IMR-90 (cell line): Measurements from ENCODE around the gene PLA2G2E. TPM values are rescaled to one million over a fixed set of nuclear protein-coding genes. Genes with fewer than 3 reads are reported as not detected.

Experiments
- ATAC-seq: fragments of 200-7000 bp; cut with Tn5 transposase; 2 replicates; pipeline ENCODE4 v1.9.1; 2020; ENCODE audit warnings: low read depth, mild to moderate bottlenecking, moderate library complexity
- BruUV-seq: library from RNA; stranded (reverse); fragments of 400-500 nt; replicated peaks from 2 replicates; lab custom pipeline; 2021; lab: Mats Ljungman, UMichigan
- CTCF ChIA-PET: fragments of 300-600 bp; formaldehyde crosslinking; extraction: SDS; loops from one replicate; lab custom pipeline; 2021; ENCODE audit warnings: antibody characterized with exemption; lab: Yijun Ruan, JAX
- POLR2A ChIA-PET: fragments of 300-600 bp; sonication (Branson Sonifier 250); formaldehyde crosslinking; loops from one replicate; lab custom pipeline; 2022; ENCODE audit warnings: antibody characterized with exemption; ENCODE audit not compliant: unreplicated experiment; lab: Charles Lee
- DNase-seq: peaks from one replicate; pipeline ENCODE4 v3.0.0; 2013
- H2AFZ ChIP-seq: replicated peaks from 2 replicates; pipeline ENCODE3; 2013; ENCODE audit warnings: low read length, mild to moderate bottlenecking; ENCODE audit not compliant: poor library complexity
- H2AK5ac ChIP-seq: 2 replicates; pipeline ENCODE4 v1.6.1; 2013; ENCODE audit warnings: low read depth, low read length, inconsistent platforms
- H2AK9ac ChIP-seq: replicated peaks from 2 replicates; pipeline ENCODE3; 2013; ENCODE audit warnings: mild to moderate bottlenecking, low read depth, low read length, moderate library complexity; ENCODE audit not compliant: poor library complexity
- H2BK120ac ChIP-seq: 2 replicates; pipeline ENCODE4 v1.6.1; 2013; ENCODE audit warnings: low read depth, low read length, inconsistent platforms
- H2BK15ac ChIP-seq: 3 replicates; pipeline ENCODE4 v1.6.1; 2013; ENCODE audit warnings: low read depth, low read length, inconsistent platforms
- H2BK20ac ChIP-seq: 2 replicates; pipeline ENCODE4 v1.6.1; 2013; ENCODE audit warnings: low read depth, mild to moderate bottlenecking, inconsistent platforms, low read length, moderate library complexity
- H2BK5ac ChIP-seq: 2 replicates; pipeline ENCODE4 v1.6.1; 2013; ENCODE audit warnings: mild to moderate bottlenecking, low read depth, low read length, inconsistent platforms; ENCODE audit not compliant: poor library complexity, severe bottlenecking
- H3K14ac ChIP-seq: replicated peaks from 2 replicates; pipeline ENCODE4 v1.6.1; 2013; ENCODE audit warnings: low read depth, low read length, inconsistent platforms
- H3K18ac ChIP-seq: 2 replicates; pipeline ENCODE4 v1.6.1; 2013; ENCODE audit warnings: low read depth, low read length, control low read depth
- H3K23ac ChIP-seq: 2 replicates; pipeline ENCODE4 v1.6.1; 2013; ENCODE audit warnings: low read depth, low read length, inconsistent platforms
- H3K27ac ChIP-seq: 2 replicates; pipeline ENCODE4 v1.5.1; 2013; ENCODE audit warnings: mild to moderate bottlenecking, control low read depth, low read length; ENCODE audit not compliant: insufficient read depth
- H3K27me3 ChIP-seq: 2 replicates; pipeline ENCODE4 v1.6.1; 2013; ENCODE audit warnings: low read length; ENCODE audit not compliant: control insufficient read depth, insufficient read depth
- H3K36me3 ChIP-seq: 2 replicates; pipeline ENCODE4 v1.6.1; 2013; ENCODE audit warnings: low read length, mixed read lengths; ENCODE audit not compliant: control insufficient read depth, insufficient read depth
- H3K4ac ChIP-seq: 2 replicates; pipeline ENCODE4 v1.6.1; 2013; ENCODE audit warnings: low read depth, low read length, inconsistent platforms
- H3K4me1 ChIP-seq: 2 replicates; pipeline ENCODE4 v1.6.1; 2013; ENCODE audit warnings: low read length, mixed read lengths; ENCODE audit not compliant: control insufficient read depth, insufficient read depth
- H3K4me2 ChIP-seq: 2 replicates; pipeline ENCODE4 v1.6.1; 2013; ENCODE audit warnings: low read depth, mild to moderate bottlenecking, control low read depth, low read length, moderate library complexity
- H3K4me3 ChIP-seq: 2 replicates; pipeline ENCODE4 v1.5.1; 2013; ENCODE audit warnings: low read depth, mild to moderate bottlenecking, control low read depth, low read length, moderate library complexity; ENCODE audit not compliant: insufficient read depth
- H3K56ac ChIP-seq: 2 replicates; pipeline ENCODE4 v1.6.1; 2013; ENCODE audit warnings: low read length, inconsistent platforms; ENCODE audit not compliant: insufficient read depth; ENCODE audit errors: extremely low read depth
- H3K79me1 ChIP-seq, 2 experiments: 2 replicates each; pipeline ENCODE4 v1.6.1; 2013; ENCODE audit warnings: low read length in 2 of 2, inconsistent platforms in 1 of 2, low read depth in 1 of 2
- H3K9ac ChIP-seq: 2 replicates; pipeline ENCODE4 v1.6.1; 2013; ENCODE audit warnings: low read depth, low read length, control low read depth
- H3K9me1 ChIP-seq: 2 replicates; pipeline ENCODE4 v1.6.1; 2013; ENCODE audit warnings: low read length, inconsistent platforms; ENCODE audit not compliant: insufficient read depth
- H3K9me3 ChIP-seq: 2 replicates; pipeline ENCODE4 v1.6.1; 2013; ENCODE audit warnings: low read length; ENCODE audit not compliant: control insufficient read depth, insufficient read depth
- H4K20me1 ChIP-seq: 2 replicates; pipeline ENCODE4 v1.6.1; 2013; ENCODE audit warnings: low read length, inconsistent platforms; ENCODE audit not compliant: insufficient read depth
- H4K5ac ChIP-seq: 2 replicates; pipeline ENCODE4 v1.6.1; 2013; ENCODE audit warnings: mild to moderate bottlenecking, low read depth, low read length, control low read depth
- H4K8ac ChIP-seq, 2 experiments: 2 replicates each; pipeline ENCODE4 v1.6.1; 2013; ENCODE audit warnings: low read depth in 2 of 2, low read length in 2 of 2, control low read depth in 1 of 2, inconsistent platforms in 1 of 2
- H4K91ac ChIP-seq: 2 replicates; pipeline ENCODE4 v1.6.1; 2013; ENCODE audit warnings: low read depth, low read length, inconsistent platforms; ENCODE audit not compliant: insufficient read depth
- BHLHE40 ChIP-seq: fragments of 150-350 bp; IDR thresholded peaks from 2 replicates; pipeline ENCODE4 v1.6.1; 2016; ENCODE audit warnings: mild to moderate bottlenecking, low read depth, low read length
- CEBPB ChIP-seq: IDR thresholded peaks from 2 replicates; pipeline ENCODE4 v1.6.1; 2012; ENCODE audit warnings: low read depth, low read length, improper control_type of control experiment
- CHD1 ChIP-seq: IDR thresholded peaks from 2 replicates; pipeline ENCODE4 v1.6.1; 2012; ENCODE audit warnings: low read depth, low read length, improper control_type of control experiment
- MAZ ChIP-seq: IDR thresholded peaks from 2 replicates; pipeline ENCODE4 v1.6.1; 2012; ENCODE audit warnings: low read depth, mild to moderate bottlenecking, low read length, improper control_type of control experiment, moderate library complexity, borderline replicate concordance
- MXI1 ChIP-seq: IDR thresholded peaks from 2 replicates; pipeline ENCODE4 v1.6.1; 2012; ENCODE audit warnings: low read depth, mild to moderate bottlenecking, low read length, moderate library complexity, borderline replicate concordance
- RAD21 ChIP-seq: IDR thresholded peaks from 2 replicates; pipeline ENCODE4 v1.6.1; 2012; ENCODE audit warnings: low read length, improper control_type of control experiment
- SMC3 ChIP-seq: fragments of 150-350 bp; IDR thresholded peaks from 2 replicates; pipeline ENCODE4 v1.6.1; 2016; ENCODE audit warnings: low read depth, mild to moderate bottlenecking, antibody characterized with exemption, low read length, moderate library complexity
- WGBS, 2 experiments: methylation state at CpG; one replicate each; pipeline versions ENCODE4 v1.1.5 to v1.1.7; 2013; ENCODE audit warnings: missing lambda C conversion rate in 2 of 2; ENCODE audit not compliant: insufficient read length in 1 of 2; ENCODE audit errors: extremely low coverage in 2 of 2; 5-methylcytosine and 5-hydroxymethylcytosine counted together
- dilution Hi-C: fragments of 300-500 bp; cut with HindIII; formaldehyde crosslinking; loops from one replicate; pipeline ENCODE4 v1.14.3; 2018; ENCODE audit warnings: low sequenced_read_pairs; ENCODE audit not compliant: unreplicated experiment
- in situ Hi-C: fragments of 300-500 bp; cut with MboI; formaldehyde crosslinking; loops from 3 replicates; pipeline ENCODE4 v1.14.3; 2019; ENCODE audit warnings: low sequenced_read_pairs, inconsistent platforms, mixed read lengths
- intact Hi-C: fragments of 100-400 bp; cut with micrococcal nuclease; formaldehyde crosslinking; loops from 2 replicates; pipeline ENCODE4 v1.10.0; 2022
- polyA plus RNA-seq, 3 experiments: library from polyadenylated mRNA; depleted of rRNA; stranded (reverse); fragments of >200 nt; gene quantifications; 2 replicates each; pipeline ENCODE4 v1.2.3, GENCODE V29; 2012; ENCODE audit warnings: low replicate concordance in 1 of 3
- total RNA-seq: library from RNA; depleted of rRNA; stranded (reverse); fragments of >200 nt; gene quantifications from 2 replicates; pipeline ENCODE4 v1.2.3, GENCODE V29; 2012
- TF ChIP-seq, protein P1 (sequence below): fragments of 150-350 bp; IDR thresholded peaks from 2 replicates; pipeline ENCODE4 v1.6.1; 2016; ENCODE audit warnings: low read depth, mild to moderate bottlenecking, low read length, moderate library complexity, borderline replicate concordance
- TF ChIP-seq, protein P2 (sequence below): fragments of 150-350 bp; IDR thresholded peaks from 2 replicates; pipeline ENCODE4 v1.6.1; 2017; ENCODE audit warnings: mild to moderate bottlenecking, antibody characterized with exemption, low read length, low read depth

The PLA2G2E gene
- total and polyA plus RNA-seq, 2 of the 4 experiments (the other 2 are of a cell fraction): not detected

DNA sequence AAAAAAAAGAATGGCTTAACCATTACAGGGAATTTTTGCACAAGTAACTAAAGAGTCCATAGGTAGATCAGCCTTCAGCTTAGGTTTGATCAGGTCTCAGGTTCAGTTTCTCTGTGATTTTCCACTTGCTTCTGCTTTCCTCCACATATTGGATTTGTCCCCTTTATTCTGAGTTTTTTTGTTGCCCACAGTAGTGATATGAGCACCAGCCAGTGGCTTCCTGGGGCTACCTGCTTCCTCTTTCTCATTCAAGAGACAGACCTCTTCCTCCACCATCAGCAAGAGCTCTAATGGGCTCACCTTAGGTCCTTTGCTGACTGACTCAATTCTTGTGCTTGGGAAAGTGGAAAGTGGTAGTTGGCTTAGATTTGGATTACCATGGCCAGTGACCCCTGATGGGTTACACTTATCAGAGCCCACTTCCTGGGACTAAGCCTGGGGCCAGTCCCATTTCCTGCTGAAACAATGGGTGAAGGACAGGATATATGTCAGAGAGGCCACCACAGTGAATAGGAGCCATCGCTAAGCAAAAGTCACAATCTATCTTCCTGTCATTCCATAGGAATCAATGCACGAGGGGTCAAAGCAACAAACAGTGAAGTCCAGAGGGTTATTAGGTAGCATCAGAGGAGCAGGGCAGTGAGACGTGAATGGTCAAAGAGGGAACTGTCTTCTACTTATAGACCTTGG lies 12.8 kb upstream of the PLA2G2E start:
- ATAC-seq (no peak), DNase-seq (no peak)
- Histone ChIP-seq H2AK9ac (no peak overlapping the region), H3K4me2 (no peak overlapping the region), H3K79me1 (no peaks in the 10 kb centered on the region), H4K20me1 (no peaks in the 10 kb centered on the region), H2BK20ac (no peak overlapping the region), H3K14ac (no peak overlapping the region), H3K9ac (no peak overlapping the region), H2BK120ac (no peak overlapping the region), H3K18ac (no peak overlapping the region), H3K4ac (no peak overlapping the region), H2AK5ac (no peak overlapping the region), H3K9me3 (peaks cover 7% of the 10 kb centered on the region), H4K8ac (no peak overlapping the region), H4K5ac (no peak overlapping the region), H3K4me1 (no peaks in the 10 kb centered on the region), H3K36me3 (no peaks in the 10 kb centered on the region), H2BK15ac (no peak overlapping the region), H3K27me3 (peaks cover 2% of the 10 kb centered on the region; the same call in 1 of the 2 replicates), H3K4me3 (no peak overlapping the region), H4K91ac (no peak overlapping the region), H2BK5ac (no peak overlapping the region), H3K23ac (no peak overlapping the region), H2AFZ (no peak overlapping the region), H3K27ac (no peak overlapping the region), H3K56ac (no peak overlapping the region), H3K9me1 (no peaks in the 10 kb centered on the region)
- no CpG with 5 or more reads among the region's 3 CpGs for WGBS, 2 experiments
- intact Hi-C loops: no loop called here
- in situ Hi-C loops: no loop called here
- no peak for TF ChIP-seq SMC3
- TF ChIP-seq BHLHE40: no peak
- TF ChIP-seq MAZ: no peak
- TF ChIP-seq, protein P1, sequence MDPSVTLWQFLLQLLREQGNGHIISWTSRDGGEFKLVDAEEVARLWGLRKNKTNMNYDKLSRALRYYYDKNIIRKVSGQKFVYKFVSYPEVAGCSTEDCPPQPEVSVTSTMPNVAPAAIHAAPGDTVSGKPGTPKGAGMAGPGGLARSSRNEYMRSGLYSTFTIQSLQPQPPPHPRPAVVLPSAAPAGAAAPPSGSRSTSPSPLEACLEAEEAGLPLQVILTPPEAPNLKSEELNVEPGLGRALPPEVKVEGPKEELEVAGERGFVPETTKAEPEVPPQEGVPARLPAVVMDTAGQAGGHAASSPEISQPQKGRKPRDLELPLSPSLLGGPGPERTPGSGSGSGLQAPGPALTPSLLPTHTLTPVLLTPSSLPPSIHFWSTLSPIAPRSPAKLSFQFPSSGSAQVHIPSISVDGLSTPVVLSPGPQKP: no peak
- TF ChIP-seq RAD21: no peak
- TF ChIP-seq CHD1: no peak
- TF ChIP-seq, protein P2, sequence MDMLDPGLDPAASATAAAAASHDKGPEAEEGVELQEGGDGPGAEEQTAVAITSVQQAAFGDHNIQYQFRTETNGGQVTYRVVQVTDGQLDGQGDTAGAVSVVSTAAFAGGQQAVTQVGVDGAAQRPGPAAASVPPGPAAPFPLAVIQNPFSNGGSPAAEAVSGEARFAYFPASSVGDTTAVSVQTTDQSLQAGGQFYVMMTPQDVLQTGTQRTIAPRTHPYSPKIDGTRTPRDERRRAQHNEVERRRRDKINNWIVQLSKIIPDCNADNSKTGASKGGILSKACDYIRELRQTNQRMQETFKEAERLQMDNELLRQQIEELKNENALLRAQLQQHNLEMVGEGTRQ: no peak
- no peak for TF ChIP-seq MXI1
- TF ChIP-seq CEBPB: no peak
- no TSS peak for BruUV-seq
- POLR2A ChIA-PET: interaction anchor here (0.7 kb wide), 1 partner anchor 14 kb away, joined by 7 read pairs; no protein-coding TSS in a partner anchor
- CTCF ChIA-PET: interaction anchor here (0.6 kb wide), 1 partner anchor 13 kb away, joined by 3 read pairs; no protein-coding TSS in a partner anchor
- dilution Hi-C loops: no loop called here
